CD4-positive, alpha-beta T cell treated with Interleukin-4 for 1 hour (primary cell): Measurements from ENCODE around the gene DAB2IP.
A peak's percentile ranks its signal among the peaks of the same experiment; 100 is the strongest.

Experiments
- DNase-seq, 2 donors: peaks; one replicate each; pipeline ENCODE4 v3.0.0-alpha.2; 2020 to 2022

DAB2IP gene

DNA sequence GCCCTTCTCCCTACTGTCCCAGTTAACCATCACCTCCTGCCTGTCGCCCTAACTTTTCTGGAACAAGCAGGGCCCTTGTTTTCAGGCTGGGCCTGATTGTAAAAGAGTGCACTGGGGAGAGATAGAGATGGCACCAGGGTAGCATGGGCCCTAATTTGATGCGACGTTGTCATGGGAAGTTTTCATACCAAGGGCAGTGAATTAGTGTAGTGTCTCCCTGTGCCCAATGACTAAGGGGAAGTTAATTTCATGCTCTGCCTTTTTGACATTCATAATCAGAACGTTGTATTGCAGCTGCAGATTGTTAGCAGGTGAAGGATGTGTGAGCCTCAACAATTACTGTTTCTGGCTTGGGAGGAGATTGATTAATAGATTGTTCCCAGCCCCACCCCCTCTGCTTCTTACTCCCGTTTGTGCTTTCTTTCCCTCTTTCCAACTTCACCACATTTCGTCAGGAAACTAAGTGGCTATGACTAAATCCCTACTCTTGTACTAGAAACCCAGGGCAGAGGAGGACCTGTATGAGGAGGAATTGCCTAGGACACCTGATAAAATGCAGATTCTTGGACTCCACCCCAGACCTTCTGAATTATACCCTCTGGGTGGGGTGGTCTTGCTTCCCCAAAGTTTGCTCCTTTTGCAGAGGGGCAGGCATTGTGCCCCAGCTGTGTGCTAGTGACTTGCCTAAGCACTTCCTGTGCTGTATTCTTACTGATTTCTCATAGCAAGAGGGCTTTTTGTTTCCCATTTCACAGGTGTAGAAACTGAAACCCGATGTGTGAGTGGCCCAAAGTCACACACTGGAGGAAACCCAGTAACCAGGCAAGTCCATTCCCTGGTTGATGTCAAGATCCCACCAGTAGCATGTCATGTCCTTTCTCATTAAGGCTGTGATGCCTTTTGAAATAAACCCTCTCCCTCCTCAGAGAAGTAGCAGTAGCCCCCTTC is 56.3 kb downstream of the DAB2IP start:
- peak in 1 of 2 donors; percentile 10 for DNase-seq

DNA sequence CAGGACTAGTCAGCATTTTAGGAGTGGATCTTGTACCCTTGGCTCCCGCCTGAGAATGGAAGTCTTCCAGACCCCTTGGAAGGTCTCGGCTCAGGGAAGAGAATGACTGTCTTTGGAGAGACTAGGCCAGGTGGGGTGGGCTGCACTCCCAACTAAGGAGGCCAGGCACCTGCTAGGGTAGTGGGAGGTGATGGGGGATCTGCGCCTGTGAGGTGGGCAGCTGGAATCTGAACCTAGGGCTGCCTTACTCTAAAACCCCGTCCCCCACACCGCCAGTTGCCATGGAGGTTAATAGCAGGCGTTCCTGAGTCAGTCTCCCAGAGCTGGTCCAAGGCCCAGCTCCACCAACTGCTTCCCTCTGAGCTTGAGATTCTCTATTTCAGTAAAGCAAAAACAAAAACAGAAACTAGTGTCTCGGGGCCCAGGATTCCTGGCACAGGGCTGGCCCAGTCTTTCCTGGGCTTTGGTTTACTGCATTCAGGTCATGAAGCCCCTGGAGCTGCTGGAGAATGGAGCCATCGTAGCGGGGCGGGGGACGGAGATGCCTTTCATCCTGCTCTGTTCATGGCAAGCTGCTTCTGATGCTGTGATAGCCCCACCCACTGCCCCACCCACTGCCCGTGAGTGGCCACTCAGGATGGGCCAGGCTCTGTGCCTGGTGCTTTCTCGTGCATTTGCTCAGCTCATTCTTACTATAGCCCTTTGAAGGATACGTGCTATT is 57.5 kb downstream of the DAB2IP start:
- DNase-seq, result no peak

DNA sequence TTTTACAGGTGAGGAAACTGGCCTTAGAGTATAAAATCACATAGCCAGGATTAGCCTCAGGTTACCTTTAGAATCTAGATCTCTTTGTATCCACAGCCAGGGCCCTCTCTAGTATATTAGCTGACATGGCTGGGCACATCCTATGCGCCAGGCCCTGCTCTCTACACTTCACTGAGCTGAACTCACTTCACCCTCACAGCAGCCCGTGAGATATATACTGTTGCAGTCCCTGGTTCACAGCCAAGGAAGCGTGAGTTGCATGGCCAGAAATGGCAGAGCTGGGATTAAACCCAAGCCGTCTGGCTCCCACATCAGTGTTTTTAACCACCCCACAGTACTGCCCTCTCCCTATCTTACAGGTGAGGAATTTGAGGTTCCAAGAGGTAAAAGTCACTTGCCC is 58.4 kb downstream of the DAB2IP start:
- DNase-seq, result no peak

DNA sequence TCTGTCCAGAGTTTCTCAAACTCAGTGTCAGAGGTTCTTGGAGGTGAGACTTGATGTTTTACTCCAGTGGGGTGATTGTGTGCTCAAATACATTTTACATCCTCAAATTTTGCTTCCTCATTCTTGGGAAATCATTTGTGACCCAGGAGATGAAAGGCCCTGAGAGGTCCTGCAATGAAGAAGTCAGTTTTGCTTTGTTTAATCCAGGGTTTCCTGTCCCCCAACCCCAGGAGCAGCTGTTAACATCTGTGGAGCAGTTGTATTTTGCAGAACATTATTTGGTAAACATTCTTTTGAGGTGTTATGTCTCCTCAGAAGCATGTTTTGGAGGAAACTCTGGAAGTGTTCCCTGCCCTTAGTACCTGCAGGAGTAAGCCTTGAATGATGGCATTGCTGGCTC is 59.8 kb downstream of the DAB2IP start:
- no peak for DNase-seq

DNA sequence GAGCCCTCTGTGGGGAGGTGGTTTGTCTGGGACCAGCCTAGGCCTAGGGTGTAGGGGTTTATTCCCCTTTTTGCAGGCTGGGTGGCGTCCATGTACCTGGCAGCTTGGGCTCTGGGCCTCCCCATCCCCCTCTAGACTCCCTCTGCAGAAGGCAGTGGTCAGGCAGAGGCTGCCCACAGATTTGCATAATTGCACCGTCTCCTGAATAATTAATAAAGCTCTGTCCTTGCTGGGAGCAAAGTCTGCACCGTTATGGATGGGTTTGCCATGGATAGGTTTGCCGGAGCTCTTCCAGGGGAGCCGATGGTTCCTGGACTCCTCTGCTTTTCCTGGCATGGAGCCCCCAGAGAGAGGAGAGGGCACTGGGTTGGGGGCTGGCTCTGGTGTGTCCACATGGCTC is 60.4 kb downstream of the DAB2IP start:
- DNase-seq, result no peak

DNA sequence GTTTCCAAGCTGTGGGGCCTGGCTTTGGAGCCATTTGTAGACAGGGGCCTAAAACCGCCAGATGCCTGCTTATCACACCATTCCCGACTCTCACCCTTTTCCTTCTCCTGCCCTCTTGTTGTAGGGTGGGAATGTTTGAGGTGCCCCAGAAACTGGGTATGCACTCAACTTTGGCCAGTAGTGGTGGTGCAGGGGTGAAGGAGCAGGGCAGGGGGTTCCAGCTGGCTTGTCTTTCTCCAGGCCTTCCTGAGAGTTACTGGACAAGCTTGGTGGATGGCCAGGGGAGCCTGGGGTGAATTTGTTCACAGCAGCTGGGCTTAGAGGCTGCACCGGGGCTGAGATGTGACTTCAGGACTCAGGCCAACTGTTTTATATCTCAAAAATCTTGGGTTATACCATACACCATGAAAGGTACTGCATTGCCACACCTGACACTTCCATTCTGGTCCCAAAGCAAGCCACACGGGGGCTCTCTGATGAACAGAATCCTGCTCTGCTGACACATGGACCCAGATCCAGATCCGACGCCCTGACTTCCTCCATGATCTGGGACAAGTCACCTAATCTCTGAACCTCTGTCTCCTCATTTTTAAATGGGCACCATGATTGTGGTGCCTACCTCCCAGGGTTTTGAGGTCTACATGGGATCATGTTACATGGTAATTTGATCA is 62.1 kb downstream of the DAB2IP start:
- no peak for DNase-seq

DNA sequence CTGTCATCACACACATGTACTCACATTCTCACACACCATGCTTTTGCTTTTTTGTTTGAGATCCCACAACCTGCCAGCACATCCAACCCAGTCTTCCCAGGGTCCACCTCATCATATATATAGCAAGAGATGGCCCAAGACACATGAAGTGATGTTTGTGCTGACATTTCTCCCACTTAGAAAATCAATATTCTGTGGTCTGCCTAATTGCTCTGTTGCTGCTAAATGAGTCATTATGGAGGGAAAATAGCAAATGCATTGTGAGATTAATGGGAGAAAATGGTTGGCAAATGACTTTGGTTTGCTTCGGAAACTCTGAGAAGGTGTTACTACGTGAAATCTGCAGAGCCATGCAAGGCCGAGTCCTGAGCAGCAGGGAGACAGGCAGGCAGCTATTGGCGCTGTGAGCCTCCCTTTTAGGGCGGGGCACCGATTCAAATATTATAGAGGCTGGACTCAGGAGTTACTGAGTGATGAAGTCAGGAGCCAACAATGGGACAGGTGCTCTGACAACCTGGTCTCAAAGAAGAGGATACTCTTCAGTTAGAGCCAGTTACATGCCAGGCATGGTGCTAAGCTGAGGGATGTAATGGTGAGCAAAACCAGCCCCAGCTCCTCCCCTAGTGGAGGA is 62.8 kb downstream of the DAB2IP start:
- DNase-seq, result no peak

DNA sequence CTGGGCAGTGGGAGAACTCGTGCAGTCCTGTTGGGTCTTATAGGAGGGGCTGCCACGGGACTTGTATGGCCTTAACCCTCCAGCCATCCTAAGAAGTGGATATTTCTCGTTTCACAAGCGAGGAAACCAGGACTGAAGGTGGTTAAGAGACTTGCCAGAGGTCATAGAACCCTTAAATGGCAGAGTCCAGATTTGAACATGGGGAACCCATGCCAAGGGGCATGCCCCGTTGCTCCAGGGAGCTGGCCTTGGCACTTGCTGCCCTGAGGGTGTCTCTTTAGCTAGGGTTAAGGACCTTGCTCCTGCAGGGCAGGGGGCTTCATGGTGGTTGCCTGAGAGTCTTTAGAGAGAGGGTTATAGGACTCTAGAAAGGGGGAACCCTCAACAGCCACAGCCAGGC is 63.4 kb downstream of the DAB2IP start:
- no peak for DNase-seq

DNA sequence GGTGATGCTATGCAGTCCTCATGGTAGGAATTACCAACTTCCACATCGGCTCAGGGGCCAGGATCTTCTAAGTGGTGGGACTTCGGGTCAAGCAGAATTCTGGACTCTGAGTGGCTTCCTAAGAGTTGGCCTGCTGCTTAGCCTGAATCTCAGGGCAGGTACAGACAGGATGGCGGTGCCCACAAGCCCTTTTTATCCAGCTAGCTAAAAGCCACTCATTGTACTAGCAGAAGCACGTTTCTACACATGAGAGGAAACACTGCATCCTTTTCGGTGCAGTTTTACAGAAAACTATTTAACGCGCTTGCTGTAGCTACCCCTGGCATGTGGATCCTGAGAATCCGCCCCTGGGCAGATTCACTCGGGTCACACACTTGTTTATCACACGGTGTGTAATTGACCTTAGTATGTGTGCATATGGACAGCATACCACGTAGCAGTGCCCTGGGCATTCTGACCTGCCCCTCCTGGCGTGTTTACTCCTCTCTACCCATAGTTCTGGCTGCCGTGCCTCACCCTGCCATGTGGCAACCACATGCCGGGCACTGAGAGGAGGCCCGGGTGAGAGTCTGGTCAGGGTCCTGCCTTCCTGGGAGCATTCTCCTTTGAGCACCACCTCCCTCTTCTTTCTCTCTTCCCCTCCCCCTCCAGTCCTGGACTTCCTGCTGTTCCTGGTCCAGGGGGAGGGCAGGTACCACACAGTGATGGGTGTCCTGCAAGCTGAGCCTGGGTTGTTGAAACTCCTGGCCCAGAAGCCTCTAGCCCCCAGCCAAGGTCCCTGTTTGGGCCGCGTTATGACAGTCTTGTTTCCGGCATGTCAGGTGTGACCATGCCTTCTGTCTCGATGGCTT is 65.9 kb downstream of the DAB2IP start:
- no peak for DNase-seq

DNA sequence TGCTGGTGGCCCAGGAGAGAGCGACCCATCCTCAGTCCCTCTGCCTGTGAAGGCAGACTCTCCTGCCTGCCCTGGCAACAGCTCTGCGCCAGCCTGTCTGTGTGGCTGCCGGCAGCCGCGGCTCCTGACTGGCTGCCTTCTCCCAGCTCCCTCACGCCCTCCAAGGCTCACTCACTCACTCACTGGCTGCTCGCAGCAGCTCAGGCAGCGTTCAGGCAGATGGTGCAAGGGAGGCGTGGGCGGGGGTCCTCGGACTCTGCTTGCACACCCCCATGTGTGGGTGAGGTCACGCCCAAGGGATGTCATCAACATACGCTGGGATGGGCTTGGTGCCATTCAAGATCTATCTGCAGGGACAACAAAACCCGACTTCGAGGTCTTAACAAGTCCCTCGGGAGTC is 66.7 kb downstream of the DAB2IP start:
- no peak for DNase-seq

DNA sequence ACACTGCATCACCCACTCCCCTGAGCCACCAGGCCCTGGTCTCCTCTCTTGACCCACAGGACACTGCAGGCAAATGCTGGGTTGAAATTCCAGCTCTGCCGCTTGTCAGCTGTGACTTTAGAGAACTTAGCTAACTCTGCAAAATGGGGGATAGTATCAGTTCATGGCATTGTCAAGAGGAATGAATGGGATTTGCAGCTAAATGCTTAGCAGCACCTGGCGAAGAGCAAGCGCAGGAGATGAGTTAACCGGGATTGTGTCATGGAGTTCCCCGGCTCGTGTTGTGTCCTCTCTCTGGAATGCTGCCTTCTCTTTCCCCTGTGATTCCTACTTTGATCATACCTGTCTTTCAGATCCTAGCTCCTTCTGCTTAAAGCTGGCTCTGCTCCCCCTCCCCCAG is 67.1 kb downstream of the DAB2IP start:
- no peak for DNase-seq

DNA sequence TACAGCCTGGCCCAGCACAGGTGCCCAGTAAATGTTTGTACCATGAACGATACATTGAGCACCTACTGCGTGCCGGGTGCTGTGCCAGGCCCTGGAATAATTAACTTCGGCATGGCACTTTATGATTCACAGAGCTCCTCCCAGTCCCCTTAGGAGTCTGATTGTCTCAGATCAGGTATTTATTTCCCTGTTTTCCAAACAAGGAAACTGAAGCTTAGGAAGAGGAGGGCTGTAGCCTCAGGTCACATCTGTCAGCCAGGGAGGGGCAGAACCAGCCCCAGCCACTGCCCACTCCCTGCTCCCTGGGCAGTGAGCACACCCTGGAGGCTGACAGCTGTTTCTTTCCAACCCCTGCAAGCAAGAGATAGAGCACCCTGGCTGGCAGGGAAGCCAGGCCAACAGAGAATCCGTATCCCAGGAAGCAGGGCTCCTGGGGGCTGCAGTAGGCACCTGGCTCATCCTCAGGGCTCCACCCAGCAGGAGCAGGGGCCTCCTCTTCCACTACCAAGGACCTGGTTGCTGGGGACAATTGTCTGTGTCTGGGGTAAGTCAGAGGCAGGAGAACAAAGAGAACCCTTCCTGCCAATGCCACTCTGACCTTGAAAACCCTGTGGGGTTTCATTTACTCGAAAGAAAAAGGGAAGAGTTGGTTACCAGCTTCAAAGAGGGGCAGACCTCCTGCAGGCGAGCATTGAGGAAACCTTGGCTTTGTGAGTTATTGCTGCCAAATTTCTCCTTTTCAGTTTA is 69.0 kb downstream of the DAB2IP start:
- DNase-seq, result no peak

DNA sequence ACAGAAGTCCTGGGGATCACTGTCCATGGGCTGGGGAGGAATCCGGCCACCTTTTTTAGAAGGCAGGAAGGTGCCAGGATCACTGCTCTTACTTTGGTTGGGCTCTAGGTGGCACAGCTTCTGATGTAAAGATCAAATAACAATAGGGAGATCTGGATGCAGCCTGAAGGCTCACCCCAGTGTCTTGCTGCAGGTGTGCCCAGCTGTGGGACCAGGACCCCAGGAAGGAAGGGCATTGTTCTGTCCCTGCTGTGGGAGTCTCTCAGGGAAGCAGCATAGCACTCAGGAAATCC is 69.6 kb downstream of the DAB2IP start:
- no peak for DNase-seq

DNA sequence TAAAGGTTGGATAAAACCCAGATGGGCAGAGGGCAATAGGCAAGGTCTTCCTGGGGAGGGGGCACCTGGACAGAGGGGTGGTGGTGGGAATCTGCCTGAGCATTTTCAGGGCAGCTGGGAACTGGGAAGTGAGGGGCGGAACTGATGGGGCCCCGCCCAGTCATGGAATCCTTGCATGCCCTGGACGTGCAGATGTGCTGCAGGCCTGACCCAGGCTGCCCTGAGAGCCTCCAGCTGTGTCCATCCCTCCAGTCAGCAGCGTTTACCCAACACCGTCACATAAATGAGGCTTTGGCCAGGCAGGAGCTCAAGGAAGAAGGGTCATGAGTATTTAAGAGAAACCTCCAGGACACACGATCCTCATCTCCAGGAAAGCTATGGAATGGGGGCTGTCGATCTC is 70.3 kb downstream of the DAB2IP start:
- no peak for DNase-seq

DNA sequence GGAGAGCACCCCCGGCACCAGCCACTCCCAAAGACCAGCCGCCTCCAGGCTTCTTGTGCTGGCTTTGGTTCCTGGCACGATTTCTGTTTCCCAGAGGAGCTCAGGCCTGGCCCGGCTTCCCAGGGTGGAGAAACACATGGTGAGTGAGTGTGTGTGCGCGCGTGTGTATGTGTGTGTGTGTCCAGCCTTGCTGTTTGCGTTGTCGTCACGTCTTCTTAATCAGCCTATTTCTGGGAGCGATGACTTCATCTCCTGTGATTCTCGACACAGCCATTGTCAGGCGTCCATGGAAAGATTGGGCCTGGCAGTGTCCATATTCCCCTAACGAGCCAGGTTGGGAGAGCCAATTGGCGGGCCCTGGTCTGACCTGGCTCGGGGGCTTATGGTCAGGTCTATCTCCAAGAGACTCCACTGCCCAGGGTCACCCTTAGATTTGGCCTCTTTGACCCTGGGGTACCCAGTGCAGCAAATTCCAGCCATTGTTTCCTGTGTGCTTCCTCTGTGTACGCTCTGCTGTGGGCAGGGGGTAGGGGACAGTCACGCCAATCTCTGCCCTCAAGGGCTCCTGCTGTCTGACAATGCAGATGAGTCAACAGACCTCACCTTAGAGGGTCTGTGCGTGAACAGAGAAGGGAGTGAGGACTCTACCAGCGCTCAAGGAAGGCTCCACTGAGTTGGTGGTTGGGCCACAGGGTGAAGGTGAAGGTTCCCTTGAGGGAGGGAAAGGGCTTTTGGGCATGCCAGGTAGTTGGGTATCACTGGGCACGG is 73.8 kb downstream of the DAB2IP start:
- no peak for DNase-seq

DNA sequence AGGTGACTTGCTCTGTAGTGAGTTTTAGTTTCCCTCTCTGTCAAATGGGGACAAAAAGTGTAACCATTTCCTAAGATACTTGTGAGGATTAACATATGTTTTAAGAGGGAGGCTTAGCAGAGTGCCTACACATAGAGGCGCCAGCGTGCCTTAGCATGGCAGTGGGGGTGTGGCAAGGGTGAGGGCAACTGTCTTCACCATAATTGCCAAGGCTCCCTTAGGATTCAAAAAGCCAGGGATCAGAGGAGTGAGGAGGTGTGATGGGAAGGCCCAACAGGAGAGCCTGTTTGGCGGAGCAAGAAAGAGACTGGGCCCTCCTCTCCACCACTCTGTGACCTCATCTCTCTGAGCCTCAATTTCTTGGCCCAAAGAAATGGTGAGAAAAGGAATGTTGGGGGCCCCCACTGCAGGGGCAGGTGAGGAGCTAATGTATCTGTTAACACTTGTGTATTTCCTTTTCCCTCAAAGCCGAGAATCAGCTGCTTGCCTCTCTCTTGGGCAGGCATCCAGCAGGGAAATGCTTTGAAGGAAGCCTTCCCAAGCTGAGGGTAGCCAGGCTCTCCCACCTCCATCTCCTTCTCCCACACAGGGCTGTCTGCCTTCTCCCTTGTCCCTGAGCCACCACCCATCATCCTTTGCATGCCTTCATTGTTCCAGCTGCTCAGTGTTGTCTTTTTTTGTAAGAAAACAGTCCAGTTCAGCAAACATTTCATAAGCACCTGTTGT is 76.0 kb downstream of the DAB2IP start:
- DNase-seq, result no peak

DNA sequence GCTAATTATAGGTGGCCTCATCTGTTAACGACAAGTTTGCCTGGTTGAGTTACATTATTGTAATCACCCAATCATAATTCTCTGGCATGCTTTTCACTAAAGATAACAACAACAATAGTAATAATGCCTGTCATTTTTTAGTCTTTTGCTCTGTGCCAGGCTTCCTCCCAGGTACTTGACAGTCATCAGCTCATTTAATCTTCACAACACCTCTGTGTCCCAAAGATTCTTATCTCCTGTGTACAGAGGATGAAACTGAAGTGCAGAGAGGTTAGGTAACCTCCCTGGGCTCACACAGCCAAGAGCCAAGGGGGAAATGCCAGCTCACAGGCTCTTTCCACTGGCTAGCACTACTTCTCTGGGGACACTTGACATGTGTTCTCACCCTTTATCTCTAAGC is 77.5 kb downstream of the DAB2IP start:
- no peak for DNase-seq

DNA sequence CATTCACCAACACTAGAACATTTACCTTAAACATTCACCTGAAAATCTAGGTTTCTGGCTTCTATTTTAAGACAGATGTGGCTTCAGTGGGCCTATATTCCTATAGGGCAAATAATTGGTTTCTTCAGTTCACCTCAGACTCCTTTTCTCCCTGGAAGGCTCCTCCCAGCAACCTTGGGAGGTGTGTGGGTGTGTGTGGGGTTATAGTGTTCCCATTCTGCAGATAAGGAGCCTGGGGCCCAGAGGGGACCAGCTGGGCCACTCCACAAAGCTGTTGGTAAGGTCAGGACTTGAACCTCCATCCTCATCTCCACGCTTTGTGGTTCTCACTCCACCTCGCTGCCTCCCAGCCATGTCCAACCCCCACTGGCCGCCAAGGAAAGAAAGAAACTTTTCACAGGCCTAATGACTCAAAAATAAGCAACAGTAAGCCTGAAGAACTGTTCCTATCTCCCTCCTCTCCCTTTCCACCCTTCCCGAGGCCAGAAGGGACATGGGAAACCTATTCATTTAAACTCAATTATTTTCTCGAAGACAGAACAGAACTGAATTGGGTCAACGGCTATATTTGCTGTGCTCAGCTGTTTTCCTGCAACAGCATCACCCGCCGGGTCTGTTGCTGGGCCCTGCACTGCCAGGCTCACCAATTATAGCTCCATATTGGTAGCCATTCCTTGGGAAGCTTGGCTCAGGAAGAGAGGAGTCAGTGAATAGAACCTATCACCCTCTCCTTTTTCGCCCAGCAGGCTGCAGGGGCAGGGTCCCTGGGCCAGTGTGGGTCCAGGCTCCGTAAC is 78.5 kb downstream of the DAB2IP start:
- no peak for DNase-seq

DNA sequence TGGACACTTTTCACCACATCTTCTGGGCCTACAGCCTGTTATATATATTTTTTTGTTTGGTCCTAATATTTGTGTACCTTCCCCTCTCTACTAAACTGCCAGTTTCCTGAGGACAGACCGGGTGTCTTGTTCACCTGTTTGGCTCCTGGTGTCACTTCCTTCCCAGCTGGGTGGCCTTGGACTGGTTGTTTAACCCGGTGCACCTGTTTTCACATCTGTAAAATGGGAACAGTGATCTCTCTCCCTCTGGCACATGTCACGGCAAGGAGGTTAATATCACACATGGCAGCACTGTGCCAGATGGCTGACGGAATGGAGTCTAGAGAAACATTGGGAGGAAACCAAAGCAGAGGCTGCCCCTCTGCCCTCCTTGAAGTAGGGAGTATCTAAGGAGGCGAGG is 79.7 kb downstream of the DAB2IP start:
- no peak for DNase-seq
